K562 (cell line): ENCODE measurements around the gene SRF. TPM values are rescaled to one million over a fixed set of nuclear protein-coding genes. Genes with fewer than 3 reads are reported as not detected.

Experiments used
- ATAC-seq: fragments of 200-7000 bp; cut with Tn5 transposase; 3 replicates; pipeline ENCODE4 v1.9.1; 2020; ENCODE audit warnings: moderate library complexity
- BruUV-seq: library from RNA; stranded (reverse); fragments of 400-500 nt; replicated peaks from 2 replicates; lab custom pipeline; 2021; lab: Mats Ljungman, UMichigan
- CTCF ChIA-PET: fragments of 300-600 bp; formaldehyde crosslinking; extraction: SDS; loops from one replicate; lab custom pipeline; 2021; ENCODE audit warnings: low intra/inter-chr PET ratio; lab: Yijun Ruan, JAX
- POLR2A ChIA-PET: fragments of 300-600, 350-650 bp; sonication (Branson Sonifier 250); formaldehyde crosslinking; extraction: SDS; loops from one replicate; lab custom pipeline; 2021; ENCODE audit warnings: antibody characterized with exemption, inconsistent platforms; lab: Yijun Ruan, JAX
- DNase-seq, 4 experiments: peaks; one replicate each; pipeline versions ENCODE4 v3.0.0 to v3.0.0-alpha.2; 2011 to 2018; ENCODE audit warnings: low spot score in 3 of 4, mixed read lengths in 3 of 4; ENCODE audit errors: extremely low read depth in 1 of 4
- FAIRE-seq: peaks from 2 replicates; lab custom pipeline; 2011; peaks lifted over from hg19 to GRCh38; lab: Jason Lieb, UNC
- H2AFZ ChIP-seq: 2 replicates; pipeline ENCODE4 v1.6.0; 2011; ENCODE audit warnings: low read depth, low read length, control low read depth, inconsistent platforms
- H3K27ac ChIP-seq: fragments of 200-600 bp; 3 replicates; pipeline ENCODE4 v1.8.0; 2011; ENCODE audit warnings: low read depth, mild to moderate bottlenecking, control low read depth, inconsistent platforms, low read length, moderate library complexity, mixed read lengths; ENCODE audit errors: extremely low read depth
- H3K27me3 ChIP-seq, 2 experiments: fragments of 300-600 bp in 1 of 2; 2 replicates in 1 of 2; 3 replicates in 1 of 2; pipeline versions ENCODE4 v1.6.0 to v1.8.0; 2011; ENCODE audit warnings: inconsistent platforms in 2 of 2, low read length in 2 of 2, mild to moderate bottlenecking in 1 of 2, mixed read lengths in 1 of 2, moderate library complexity in 1 of 2; ENCODE audit not compliant: control insufficient read depth in 2 of 2, insufficient read depth in 2 of 2
- H3K36me3 ChIP-seq: fragments of 300-600 bp; 3 replicates; pipeline ENCODE4 v1.8.0; 2011; ENCODE audit warnings: mild to moderate bottlenecking, low read length, inconsistent platforms; ENCODE audit not compliant: control insufficient read depth, insufficient read depth
- H3K4me1 ChIP-seq, 2 experiments: fragments of 200-600 bp in 1 of 2; replicated peaks in 1 of 2; 2 replicates in 1 of 2; 3 replicates in 1 of 2; pipeline versions ENCODE4 v1.5.1 to v1.8.0; 2011; ENCODE audit warnings: inconsistent platforms in 2 of 2, low read length in 2 of 2, mild to moderate bottlenecking in 1 of 2, mixed read lengths in 1 of 2, moderate library complexity in 1 of 2; ENCODE audit not compliant: control insufficient read depth in 2 of 2, insufficient read depth in 2 of 2
- H3K4me2 ChIP-seq: 2 replicates; pipeline ENCODE4 v1.6.1; 2011; ENCODE audit warnings: low read length, control low read depth, inconsistent platforms, mixed read lengths; ENCODE audit not compliant: insufficient read depth
- H3K4me3 ChIP-seq: fragments of 200-600 bp; sonication (generic), shearing (Covaris generic); 2 replicates; pipeline ENCODE4 v1.5.1; 2016; ENCODE audit warnings: control low read depth, inconsistent platforms
- H3K79me2 ChIP-seq: fragments of 200-600 bp; 3 replicates; pipeline ENCODE4 v1.8.0; 2011; ENCODE audit warnings: low read length, inconsistent platforms; ENCODE audit not compliant: control insufficient read depth, insufficient read depth
- H3K9ac ChIP-seq, 2 experiments: 2 replicates each; pipeline versions ENCODE4 v1.6.0 to v1.6.1; 2011; ENCODE audit warnings: low read depth in 2 of 2, low read length in 2 of 2, control low read depth in 1 of 2, inconsistent platforms in 1 of 2, mild to moderate bottlenecking in 1 of 2, mixed read lengths in 1 of 2; ENCODE audit not compliant: insufficient read depth in 1 of 2
- H3K9me1 ChIP-seq: one replicate; pipeline ENCODE4 v1.6.0; 2011; ENCODE audit warnings: inconsistent platforms, mild to moderate bottlenecking, low read length, moderate library complexity; ENCODE audit not compliant: control insufficient read depth, insufficient read depth
- H3K9me3 ChIP-seq: replicated peaks from 2 replicates; pipeline ENCODE4 v1.5.1; 2011; ENCODE audit warnings: low read depth, low read length, inconsistent platforms; ENCODE audit not compliant: control insufficient read depth, insufficient read depth
- H4K20me1 ChIP-seq: replicated peaks from 2 replicates; pipeline ENCODE4 v1.6.1; 2011; ENCODE audit warnings: low read length, inconsistent platforms, mixed read lengths; ENCODE audit not compliant: control insufficient read depth, insufficient read depth
- C11orf30 ChIP-seq: fragments of 450-650 bp; IDR thresholded peaks from 2 replicates; pipeline ENCODE4 v1.6.1; 2016; ENCODE audit warnings: low read depth, mild to moderate bottlenecking
- ELK3 ChIP-seq: fragments of 450-650 bp; formaldehyde crosslinking; IDR thresholded peaks from 2 replicates; pipeline ENCODE4 v1.4.0; 2020; ENCODE audit warnings: mild to moderate bottlenecking
- MAX ChIP-seq: sonication (generic); formaldehyde crosslinking; IDR thresholded peaks from 2 replicates; pipeline ENCODE4 v1.9.0; 2022; ENCODE audit warnings: mild to moderate bottlenecking, missing genetic modification reagents
- TCFL5 ChIP-seq: fragments of 250-450 bp; sonication (Bioruptor Pico); conservative IDR thresholded peaks from 2 replicates; pipeline ENCODE4 v1.6.1; 2021; ENCODE audit warnings: mild to moderate bottlenecking, moderate library complexity, matching md5 sums
- TEAD2 ChIP-seq: fragments of 450-650 bp; IDR thresholded peaks from 2 replicates; pipeline ENCODE4 v1.6.1; 2016; ENCODE audit warnings: missing genetic modification characterization, control low read depth, missing compliant biosample characterization
- TEAD4 ChIP-seq, 2 experiments: sonication (generic) in 1 of 2; formaldehyde crosslinking in 1 of 2; IDR thresholded peaks; 2 replicates each; pipeline versions ENCODE4 v1.6.1 to v1.8.0; 2012 to 2022; ENCODE audit warnings: borderline replicate concordance in 1 of 2, inconsistent platforms in 1 of 2, low read length in 1 of 2, mild to moderate bottlenecking in 1 of 2, missing genetic modification reagents in 1 of 2
- WGBS: fragments of 100-300 bp; shearing (Covaris generic); methylation state at CpG from one replicate; pipeline ENCODE4 v1.1.6; 2016; ENCODE audit warnings: low coverage, mixed read lengths; ENCODE audit not compliant: insufficient coverage; ENCODE audit errors: missing lambda C conversion rate; 5-methylcytosine and 5-hydroxymethylcytosine counted together
- in situ Hi-C: fragments of 300-500 bp; cut with MboI; formaldehyde crosslinking; loops from 4 replicates; pipeline ENCODE4 v1.15.0; 2018; ENCODE audit warnings: inconsistent platforms, mixed read lengths
- intact Hi-C: fragments of 100-400 bp; cut with micrococcal nuclease; formaldehyde crosslinking; loops from 2 replicates; pipeline ENCODE4 v1.14.2; 2022
- polyA plus RNA-seq, 8 experiments: library from polyadenylated mRNA; depleted of rRNA in 4 of 8; stranded (reverse) in 5 of 8; unstranded in 3 of 8; fragments of >200 nt; fragmentation: Nextera tagmentation in 2 of 8; fragmentation: Illumina TruSeq in 1 of 8; extraction: Ambion mirVana in 2 of 8; extraction: Trizol in 1 of 8; gene quantifications; 2 replicates each; pipeline versions ENCODE4 v1.2.1 to v1.2.3, GENCODE V29; 2011 to 2014; ENCODE audit warnings: inconsistent platforms in 1 of 8, missing spikeins in 1 of 8
- total RNA-seq, 7 experiments: library from RNA; depleted of rRNA in 6 of 7; stranded (reverse); fragments of >200 nt in 6 of 7; fragmentation: Illumina TruSeq in 2 of 7; extraction: Trizol in 2 of 7; gene quantifications; 2 replicates each; pipeline versions ENCODE4 v1.2.1 to v1.2.3, GENCODE V29; 2011 to 2021; ENCODE audit warnings: low replicate concordance in 1 of 7

The SRF gene
- total and polyA plus RNA-seq, 9 of the 15 experiments (the other 6 are each of a cell fraction or from before 2014, with no cell fraction given) = 2.5 to 37.0 (median 24.6) TPM

- in situ Hi-C loops (no loop called here), intact Hi-C loops (no loop called here)
- no peaks in the 10 kb centered on the region for H3K9me3 ChIP-seq
- H3K4me3 ChIP-seq = no peak overlapping the region
- peaks cover 36 to 54% of the 10 kb centered on the region in 2 experiments for H3K4me1 ChIP-seq
- DNase-seq = no peak
- 87% methylated on average over 11 of the region's 11 CpGs for WGBS
- H2AFZ ChIP-seq = no peak overlapping the region
- peaks cover 6% of the 10 kb centered on the region for H3K9me1 ChIP-seq
- H3K4me2 ChIP-seq = no peak overlapping the region
- H3K27me3 ChIP-seq = no peaks in the 10 kb centered on the region
- ATAC-seq = no peak
- TF ChIP-seq TCFL5 (CRISPR knock-in tag) = no peak
- TF ChIP-seq MAX (CRISPR knock-in tag) = peak; percentile 21; the same call in 1 of the 2 replicates
- TF ChIP-seq C11orf30 = no peak
- TF ChIP-seq TEAD4 (IDR thresholded peaks at IDR 0.05; ENCODE audit: low read length) = no peak
- 0 out of 2 replicates have a peak, but pooled peaks have one; percentile 64 for TF ChIP-seq TEAD4 (CRISPR knock-in tag; IDR thresholded peaks at IDR 0.05; ENCODE audit: borderline replicate concordance)
- TF ChIP-seq TEAD2 (tag) = no peak
- no peak for TF ChIP-seq ELK3 (CRISPR knock-in tag)
- ChIA-PET POLR2A (interaction anchor here (0.6 kb wide), 1 partner anchor 334 kb away, joined by 4 read pairs; the partner anchor contains the start of gene LRRC73), CTCF (no interaction called here)
- FAIRE-seq = no peak
- no TSS peak for BruUV-seq
- H3K36me3 ChIP-seq = peaks cover 62% of the 10 kb centered on the region
- H3K9ac ChIP-seq = peak overlapping the region in 1 of 2 experiments; percentile 65; a peak in 2 of 4 replicates
- no peak overlapping the region for H3K27ac ChIP-seq
- peaks cover 41% of the 10 kb centered on the region for H3K79me2 ChIP-seq
- peaks cover 32% of the 10 kb centered on the region for H4K20me1 ChIP-seq
Measured at GRCh38 chr6:43175676-43176422, 4.8 kb downstream of the SRF start.
